ENCODE measurements around the gene HACD2.

GRCh38 chr3:123503203-123503602 is 81.7 kb downstream of the HACD2 start:
- no peak for TF ChIP-seq POLR2AphosphoS5 (IDR thresholded peaks at IDR 0.05)
- TF ChIP-seq, protein P1, sequence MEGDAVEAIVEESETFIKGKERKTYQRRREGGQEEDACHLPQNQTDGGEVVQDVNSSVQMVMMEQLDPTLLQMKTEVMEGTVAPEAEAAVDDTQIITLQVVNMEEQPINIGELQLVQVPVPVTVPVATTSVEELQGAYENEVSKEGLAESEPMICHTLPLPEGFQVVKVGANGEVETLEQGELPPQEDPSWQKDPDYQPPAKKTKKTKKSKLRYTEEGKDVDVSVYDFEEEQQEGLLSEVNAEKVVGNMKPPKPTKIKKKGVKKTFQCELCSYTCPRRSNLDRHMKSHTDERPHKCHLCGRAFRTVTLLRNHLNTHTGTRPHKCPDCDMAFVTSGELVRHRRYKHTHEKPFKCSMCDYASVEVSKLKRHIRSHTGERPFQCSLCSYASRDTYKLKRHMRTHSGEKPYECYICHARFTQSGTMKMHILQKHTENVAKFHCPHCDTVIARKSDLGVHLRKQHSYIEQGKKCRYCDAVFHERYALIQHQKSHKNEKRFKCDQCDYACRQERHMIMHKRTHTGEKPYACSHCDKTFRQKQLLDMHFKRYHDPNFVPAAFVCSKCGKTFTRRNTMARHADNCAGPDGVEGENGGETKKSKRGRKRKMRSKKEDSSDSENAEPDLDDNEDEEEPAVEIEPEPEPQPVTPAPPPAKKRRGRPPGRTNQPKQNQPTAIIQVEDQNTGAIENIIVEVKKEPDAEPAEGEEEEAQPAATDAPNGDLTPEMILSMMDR (IDR thresholded peaks at IDR 0.05) = no peak
